Measurements from ENCODE around the gene NEXN. TPM values are rescaled to one million over a fixed set of nuclear protein-coding genes. Genes with fewer than 3 reads are reported as not detected.
"Not testable (repeated sequence)": the region's sequence is repeated elsewhere in the genome, so short reads cannot be mapped to it uniquely, and the experiment has no call there.

NEXN gene
- total RNA-seq, 3 donors from 2014 or later (not counting 1 experiment from before 2014, with no cell fraction given), result 0.85 to 1.4 (median 1.1) TPM

DNA sequence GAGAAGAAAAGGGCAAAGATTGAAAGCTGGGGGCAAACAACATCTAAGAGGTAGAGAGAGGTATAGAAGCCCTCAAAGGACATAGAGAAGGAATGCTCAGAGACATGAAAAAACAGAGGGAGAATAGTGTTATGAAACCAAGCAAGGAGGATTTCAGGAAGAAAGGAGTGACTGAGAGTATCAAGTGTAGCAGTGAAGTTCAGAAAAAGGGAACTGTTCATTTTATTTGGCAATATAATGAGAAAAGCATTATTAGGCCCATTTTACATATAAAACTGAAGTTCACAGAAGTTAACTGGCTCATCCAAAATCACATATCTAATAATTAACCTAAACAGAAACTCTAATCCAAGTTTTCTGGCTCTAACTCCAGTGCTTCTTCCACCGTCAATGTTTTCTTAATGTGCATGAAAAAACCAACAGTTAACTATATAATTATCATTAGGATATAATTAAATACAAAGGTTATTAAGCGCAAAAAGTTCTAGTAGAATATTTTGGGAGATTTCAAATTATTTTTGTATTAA is 17.7 kb downstream of the NEXN start:
- Mint-ChIP-seq H3K36me3 (no peaks in the 10 kb centered on the region), H3K4me1 (no peaks in the 10 kb centered on the region), H3K9me3 (no peaks in the 10 kb centered on the region), H3K27ac (no peak overlapping the region), H3K27me3 (ENCODE audit: low read depth in 2 of 2) (no peaks in the 10 kb centered on the region), H3K4me3 (no peak overlapping the region)
- Histone ChIP-seq H3K9me3 (ENCODE audit: control insufficient read depth, insufficient read depth, low read length) (no peaks in the 10 kb centered on the region), H3K27me3 (ENCODE audit: control insufficient read depth, insufficient read depth, low read length) (no peaks in the 10 kb centered on the region), H3K4me3 (ENCODE audit: low read length) (no peak overlapping the region), H3K4me1 (ENCODE audit: control insufficient read depth, insufficient read depth, low read length) (no peaks in the 10 kb centered on the region), H3K27ac (ENCODE audit: low read length) (no peak overlapping the region), H3K36me3 (ENCODE audit: control insufficient read depth, insufficient read depth, low read length) (no peaks in the 10 kb centered on the region)
- DNase-seq (no peak), ATAC-seq (no peak)
- TF ChIP-seq, protein P1, sequence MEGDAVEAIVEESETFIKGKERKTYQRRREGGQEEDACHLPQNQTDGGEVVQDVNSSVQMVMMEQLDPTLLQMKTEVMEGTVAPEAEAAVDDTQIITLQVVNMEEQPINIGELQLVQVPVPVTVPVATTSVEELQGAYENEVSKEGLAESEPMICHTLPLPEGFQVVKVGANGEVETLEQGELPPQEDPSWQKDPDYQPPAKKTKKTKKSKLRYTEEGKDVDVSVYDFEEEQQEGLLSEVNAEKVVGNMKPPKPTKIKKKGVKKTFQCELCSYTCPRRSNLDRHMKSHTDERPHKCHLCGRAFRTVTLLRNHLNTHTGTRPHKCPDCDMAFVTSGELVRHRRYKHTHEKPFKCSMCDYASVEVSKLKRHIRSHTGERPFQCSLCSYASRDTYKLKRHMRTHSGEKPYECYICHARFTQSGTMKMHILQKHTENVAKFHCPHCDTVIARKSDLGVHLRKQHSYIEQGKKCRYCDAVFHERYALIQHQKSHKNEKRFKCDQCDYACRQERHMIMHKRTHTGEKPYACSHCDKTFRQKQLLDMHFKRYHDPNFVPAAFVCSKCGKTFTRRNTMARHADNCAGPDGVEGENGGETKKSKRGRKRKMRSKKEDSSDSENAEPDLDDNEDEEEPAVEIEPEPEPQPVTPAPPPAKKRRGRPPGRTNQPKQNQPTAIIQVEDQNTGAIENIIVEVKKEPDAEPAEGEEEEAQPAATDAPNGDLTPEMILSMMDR (IDR thresholded peaks at IDR 0.05), result no peak
- WGBS (ENCODE audit: insufficient coverage), result no CpG with 5 or more reads among the region's 2 CpGs
- intact Hi-C loops (cut with micrococcal nuclease), result no loop called here

DNA sequence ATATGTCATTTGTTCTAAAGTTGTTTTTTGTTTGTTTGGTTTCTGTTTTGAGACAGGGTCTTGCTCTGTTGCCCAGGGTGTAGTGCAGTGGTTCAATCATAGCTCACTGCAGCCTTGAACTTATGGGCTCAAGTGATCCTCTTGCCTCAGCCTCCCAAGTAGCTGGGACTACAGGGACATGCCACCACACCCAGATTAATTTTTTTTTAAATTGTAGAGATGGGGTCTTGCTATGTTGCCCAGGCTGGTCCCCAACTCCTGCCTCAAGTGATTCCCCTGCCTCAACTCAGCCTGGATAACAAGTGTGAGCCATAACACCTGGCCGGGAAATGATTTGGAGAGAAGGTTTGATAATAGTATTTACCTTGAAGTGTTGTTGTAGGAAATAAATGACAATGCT is 18.2 kb downstream of the NEXN start:
- DNase-seq (no peak), ATAC-seq (no peak)
- Histone ChIP-seq H3K36me3 (ENCODE audit: control insufficient read depth, insufficient read depth, low read length) (no peaks in the 10 kb centered on the region), H3K4me1 (ENCODE audit: control insufficient read depth, insufficient read depth, low read length) (no peaks in the 10 kb centered on the region), H3K9me3 (ENCODE audit: control insufficient read depth, insufficient read depth, low read length) (no peaks in the 10 kb centered on the region), H3K27me3 (ENCODE audit: control insufficient read depth, insufficient read depth, low read length) (no peaks in the 10 kb centered on the region), H3K4me3 (ENCODE audit: low read length) (no peak overlapping the region), H3K27ac (ENCODE audit: low read length) (no peak overlapping the region)
- Mint-ChIP-seq H3K4me3 (no peak overlapping the region), H3K4me1 (no peaks in the 10 kb centered on the region), H3K27me3 (ENCODE audit: low read depth in 2 of 2) (no peaks in the 10 kb centered on the region), H3K36me3 (no peaks in the 10 kb centered on the region), H3K9me3 (no peaks in the 10 kb centered on the region), H3K27ac (no peak overlapping the region)
- WGBS (ENCODE audit: insufficient coverage), result 100% methylated on average over 1 of the region's 1 CpG
- TF ChIP-seq, protein P1 (IDR thresholded peaks at IDR 0.05), result no peak
- intact Hi-C loops (cut with micrococcal nuclease), result no loop called here

GRCh38 chr1:77910116-77910515 is 21.7 kb downstream of the NEXN start:
- H3K36me3 Mint-ChIP-seq, result no peaks in the 10 kb centered on the region
- H3K4me3 Mint-ChIP-seq, result no peak overlapping the region
- TF ChIP-seq, protein P1 (IDR thresholded peaks at IDR 0.05), result no peak
- Histone ChIP-seq H3K4me1 (ENCODE audit: control insufficient read depth, insufficient read depth, low read length) (no peaks in the 10 kb centered on the region), H3K27ac (ENCODE audit: low read length) (no peak overlapping the region), H3K27me3 (ENCODE audit: control insufficient read depth, insufficient read depth, low read length) (no peaks in the 10 kb centered on the region), H3K36me3 (ENCODE audit: control insufficient read depth, insufficient read depth, low read length) (no peaks in the 10 kb centered on the region), H3K4me3 (ENCODE audit: low read length) (no peak overlapping the region), H3K9me3 (ENCODE audit: control insufficient read depth, insufficient read depth, low read length) (no peaks in the 10 kb centered on the region)
- no peaks in the 10 kb centered on the region for H3K9me3 Mint-ChIP-seq
- no peaks in the 10 kb centered on the region for H3K27me3 Mint-ChIP-seq (ENCODE audit: low read depth in 2 of 2)
- DNase-seq, result no peak
- no peak for ATAC-seq
- no peak overlapping the region for H3K27ac Mint-ChIP-seq
- 100% methylated on average over 4 of the region's 4 CpGs for WGBS (ENCODE audit: insufficient coverage)
- H3K4me1 Mint-ChIP-seq, result no peaks in the 10 kb centered on the region
- intact Hi-C loops (cut with micrococcal nuclease), result no loop called here

- DNase-seq; H3K27me3 ChIP-seq (ENCODE audit: control insufficient read depth, insufficient read depth, low read length); H3K36me3 ChIP-seq (ENCODE audit: control insufficient read depth, insufficient read depth, low read length); H3K4me1 ChIP-seq (ENCODE audit: control insufficient read depth, insufficient read depth, low read length); H3K4me1 Mint-ChIP-seq; H3K4me3 Mint-ChIP-seq; H3K9me3 Mint-ChIP-seq; intact Hi-C loops (cut with micrococcal nuclease); H3K27ac ChIP-seq (ENCODE audit: low read length); H3K4me3 ChIP-seq (ENCODE audit: low read length); ATAC-seq; H3K36me3 Mint-ChIP-seq; H3K27ac Mint-ChIP-seq; H3K27me3 Mint-ChIP-seq (ENCODE audit: low read depth in 2 of 2); H3K9me3 ChIP-seq (ENCODE audit: control insufficient read depth, insufficient read depth, low read length): not testable (repeated sequence)
- WGBS (ENCODE audit: insufficient coverage), result 96% methylated on average over 5 of the region's 5 CpGs
Observed at GRCh38 chr1:77918918-77919317, 30.5 kb downstream of the NEXN start.
